ENCODE data around the gene B9D1.

B9D1 gene

GRCh38 chr17:19376811-19377210, 14.3 kb upstream of the B9D1 start:
- DNase-seq (ENCODE audit: low read depth), result no peak

DNA sequence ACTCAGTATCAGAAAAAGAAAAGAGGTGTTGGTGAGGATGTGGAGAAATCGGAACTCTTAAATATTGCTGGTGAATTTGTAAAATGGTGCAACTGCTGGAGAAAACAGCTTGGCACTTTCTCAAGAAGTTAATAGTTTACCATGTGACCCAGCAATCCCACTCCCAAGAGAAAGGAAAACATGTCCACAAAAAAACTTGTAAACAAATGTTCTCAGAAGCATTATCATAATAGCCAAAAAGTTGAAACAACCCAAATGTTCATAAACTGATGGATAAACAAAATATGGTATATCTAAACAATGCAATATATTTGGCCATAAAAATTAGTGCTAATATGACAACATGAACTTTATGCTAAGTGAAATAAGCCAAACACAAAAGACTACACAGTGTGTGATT, 13.2 kb upstream of the B9D1 start:
- DNase-seq (ENCODE audit: low read depth), result no peak

GRCh38 chr17:19374136-19374535, 11.6 kb upstream of the B9D1 start:
- DNase-seq (ENCODE audit: low read depth), result no peak

DNA sequence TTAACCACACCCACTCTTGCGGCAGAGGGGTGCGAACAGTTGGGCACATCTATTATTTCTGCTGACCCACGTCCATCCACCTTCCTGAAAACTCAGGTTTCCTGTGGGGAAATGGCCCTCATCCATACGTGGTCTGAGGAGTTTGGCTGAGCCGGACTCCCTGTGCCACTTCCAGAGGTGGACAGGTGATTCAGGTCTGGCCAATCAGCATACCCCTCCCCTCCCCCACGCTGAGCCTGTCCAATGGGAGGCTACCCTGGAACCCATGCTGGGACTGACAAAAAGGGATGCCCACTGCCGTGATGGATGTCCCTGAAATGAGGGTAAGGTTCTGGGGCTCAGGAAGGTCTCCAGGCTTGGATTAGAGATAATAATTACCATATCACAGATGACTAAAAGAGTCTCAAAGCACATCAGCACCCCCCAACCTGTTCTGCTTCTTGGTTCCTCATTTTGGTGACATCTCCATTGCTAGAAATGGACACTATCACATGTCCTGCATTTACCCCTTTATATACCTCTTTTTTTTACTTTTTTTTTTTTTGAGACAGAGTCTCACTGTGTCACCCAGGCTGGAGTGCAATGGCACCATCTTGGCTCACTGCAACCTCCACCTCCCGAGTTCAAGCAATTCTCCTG, 10.5 kb upstream of the B9D1 start:
- DNase-seq (ENCODE audit: low read depth), result no peak

DNA sequence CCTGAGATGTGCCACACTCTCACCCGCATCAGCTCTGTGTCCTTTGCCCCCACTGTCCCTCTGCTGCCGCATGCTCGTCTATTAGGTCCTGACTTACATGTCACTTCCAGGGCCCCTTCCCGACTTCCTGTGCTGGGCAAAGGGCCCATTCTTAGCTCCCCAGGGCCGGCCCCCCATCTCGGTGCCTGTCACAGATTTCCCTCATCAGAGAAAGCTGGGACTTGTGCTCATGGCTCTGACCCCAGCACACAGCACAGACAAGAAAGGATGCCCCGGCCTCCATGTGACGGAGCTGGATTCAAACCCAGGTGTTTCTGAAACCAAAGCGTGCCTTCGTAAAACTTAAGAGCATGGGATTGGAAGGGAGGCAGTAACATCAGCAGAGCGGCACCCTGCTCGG, 9.9 kb upstream of the B9D1 start:
- no peak for DNase-seq (ENCODE audit: low read depth)

DNA sequence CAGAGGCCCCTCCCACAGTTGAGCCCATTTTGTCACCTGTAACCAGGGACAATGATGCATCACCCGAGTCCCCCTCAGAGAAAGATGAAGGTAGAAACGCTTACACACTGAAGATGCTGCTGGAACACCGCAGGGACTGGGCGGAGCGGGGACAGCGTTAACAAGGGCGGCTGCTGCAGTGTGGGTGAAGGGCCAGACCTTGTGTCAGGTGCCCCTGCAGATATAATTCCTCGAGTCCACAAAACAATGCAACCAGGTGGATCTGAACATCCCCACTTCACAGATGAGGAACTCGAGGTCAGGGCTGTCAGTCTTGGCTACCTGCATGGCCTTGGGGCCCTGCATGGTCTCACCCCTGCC, 9.5 kb upstream of the B9D1 start:
- no peak for DNase-seq (ENCODE audit: low read depth)

DNA sequence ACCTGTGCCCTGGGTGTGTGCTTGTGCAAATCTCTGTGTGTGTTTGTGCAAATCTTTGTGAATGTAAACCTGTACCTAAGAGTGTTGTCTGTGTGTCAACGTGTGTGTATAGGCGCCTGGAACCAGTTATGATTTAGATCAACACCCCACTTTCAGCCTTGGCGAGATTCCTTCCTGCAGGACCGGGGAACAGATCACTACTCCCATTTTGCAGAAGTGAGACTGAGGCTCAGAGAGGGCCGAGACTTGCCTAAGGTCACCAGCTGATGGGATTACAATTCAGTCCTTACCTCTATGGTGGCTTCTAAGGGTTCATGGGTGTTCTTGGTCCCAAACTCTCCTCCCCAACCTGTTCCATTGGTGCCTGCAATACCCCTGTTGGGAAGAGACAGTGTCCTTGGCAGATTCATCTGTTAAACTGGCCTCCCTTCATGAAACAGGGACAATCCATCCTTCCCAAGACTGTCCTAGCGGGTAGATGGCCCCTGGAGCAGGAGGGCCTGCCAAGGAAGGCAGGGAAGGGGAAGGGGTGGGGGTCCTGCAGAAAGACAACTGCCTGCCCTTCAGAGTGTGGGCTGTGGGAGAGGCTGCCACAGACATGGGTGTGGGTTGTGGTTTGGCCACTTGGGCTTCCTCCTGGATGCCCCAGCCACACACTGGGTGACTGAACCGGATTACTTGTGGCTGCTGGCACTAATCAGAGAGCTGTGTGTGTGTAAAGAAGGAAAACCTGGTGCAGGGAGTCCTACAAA, 8.9 kb upstream of the B9D1 start:
- DNase-seq (ENCODE audit: low read depth), result no peak

DNA sequence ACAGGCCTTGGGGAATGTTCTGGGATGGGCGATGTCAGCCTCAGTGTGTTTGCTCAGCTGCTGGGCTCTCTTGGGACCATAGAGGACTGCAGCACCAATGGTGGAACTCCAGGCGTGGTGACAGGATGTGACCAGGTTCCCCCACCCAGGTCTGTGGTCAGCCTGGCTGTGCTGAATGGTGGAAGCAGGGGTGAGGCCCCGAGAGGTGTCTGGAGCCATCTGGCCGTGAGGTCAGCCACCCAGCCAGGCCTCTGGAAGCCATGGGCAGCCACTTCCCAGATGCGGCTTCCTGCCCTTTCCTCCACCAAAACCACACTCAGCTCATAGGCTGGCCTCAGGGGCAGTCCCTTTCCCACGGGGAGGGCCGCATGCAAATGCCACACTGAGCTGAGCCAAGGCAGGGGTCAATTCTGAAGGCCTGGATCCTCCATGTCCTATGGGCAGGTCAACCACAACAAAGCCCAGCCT, 8.0 kb upstream of the B9D1 start:
- no peak for DNase-seq (ENCODE audit: low read depth)

GRCh38 chr17:19369846-19370492, 7.4 kb upstream of the B9D1 start:
- DNase-seq (ENCODE audit: low read depth), result no peak

- no peak for DNase-seq (ENCODE audit: low read depth)
Observed at GRCh38 chr17:19369107-19369778, 6.7 kb upstream of the B9D1 start.

DNA sequence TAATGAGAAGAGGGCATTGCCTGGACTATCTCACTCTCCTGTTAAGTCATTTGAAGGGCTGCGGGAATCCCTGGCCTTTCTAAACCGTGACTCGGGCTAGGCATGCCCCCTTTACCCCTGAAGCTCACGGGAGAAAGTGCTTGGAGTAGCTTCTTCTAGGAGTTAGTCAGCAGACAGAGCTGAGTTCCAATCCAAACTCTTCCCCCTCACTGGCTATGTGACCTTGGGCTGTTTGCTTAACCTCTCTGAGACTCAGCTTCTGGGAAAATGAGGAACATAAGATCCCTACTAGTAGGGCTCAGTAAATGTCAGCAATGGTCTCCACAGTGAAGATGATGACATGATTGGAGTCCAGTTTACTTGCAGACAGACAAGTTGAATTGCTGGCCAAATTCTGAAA, 5.7 kb upstream of the B9D1 start:
- DNase-seq (ENCODE audit: low read depth), result no peak

GRCh38 chr17:19366637-19366972, 4.1 kb upstream of the B9D1 start:
- no peak for DNase-seq (ENCODE audit: low read depth)

DNA sequence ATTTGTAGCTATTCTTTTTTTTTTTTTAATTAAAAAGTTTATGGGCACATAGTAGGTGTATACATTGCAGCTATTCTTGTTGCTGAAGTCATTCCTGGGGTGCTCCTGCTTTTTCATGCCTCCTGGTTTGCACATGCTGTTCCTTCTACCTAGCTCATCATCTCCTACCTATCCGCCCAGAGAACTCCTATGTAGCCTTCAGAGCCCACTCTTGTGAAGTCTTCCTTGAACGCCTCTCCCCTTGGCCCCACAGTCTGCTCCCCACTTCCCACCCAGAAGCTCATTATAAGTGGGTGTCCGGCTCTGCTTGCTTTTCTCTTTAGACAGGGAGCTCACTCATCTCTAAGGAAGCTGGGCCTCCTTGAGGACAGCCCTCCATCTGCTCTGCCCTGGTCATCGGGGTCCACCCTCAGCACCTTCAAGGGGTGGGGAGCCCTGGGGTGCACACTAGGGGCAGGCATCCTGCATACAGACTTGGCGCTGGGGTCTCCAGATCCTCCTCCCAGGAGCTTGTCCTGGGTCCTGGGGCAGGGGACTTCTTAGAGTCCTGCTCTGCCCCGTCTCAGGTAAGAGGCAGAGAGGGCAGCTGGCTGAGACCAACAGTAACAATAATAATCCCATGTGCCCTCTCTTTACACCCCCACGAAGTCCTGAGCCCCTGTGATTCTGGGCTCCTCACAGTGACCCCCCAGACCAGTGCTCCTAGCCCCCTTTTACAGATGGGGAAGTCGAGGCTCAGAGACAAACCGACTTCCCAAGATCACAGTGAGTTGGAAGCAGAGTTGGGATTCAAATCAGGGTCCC, 3.5 kb upstream of the B9D1 start:
- no peak for DNase-seq (ENCODE audit: low read depth)

GRCh38 chr17:19365499-19365817, 2.9 kb upstream of the B9D1 start:
- DNase-seq (ENCODE audit: low read depth), result no peak

DNA sequence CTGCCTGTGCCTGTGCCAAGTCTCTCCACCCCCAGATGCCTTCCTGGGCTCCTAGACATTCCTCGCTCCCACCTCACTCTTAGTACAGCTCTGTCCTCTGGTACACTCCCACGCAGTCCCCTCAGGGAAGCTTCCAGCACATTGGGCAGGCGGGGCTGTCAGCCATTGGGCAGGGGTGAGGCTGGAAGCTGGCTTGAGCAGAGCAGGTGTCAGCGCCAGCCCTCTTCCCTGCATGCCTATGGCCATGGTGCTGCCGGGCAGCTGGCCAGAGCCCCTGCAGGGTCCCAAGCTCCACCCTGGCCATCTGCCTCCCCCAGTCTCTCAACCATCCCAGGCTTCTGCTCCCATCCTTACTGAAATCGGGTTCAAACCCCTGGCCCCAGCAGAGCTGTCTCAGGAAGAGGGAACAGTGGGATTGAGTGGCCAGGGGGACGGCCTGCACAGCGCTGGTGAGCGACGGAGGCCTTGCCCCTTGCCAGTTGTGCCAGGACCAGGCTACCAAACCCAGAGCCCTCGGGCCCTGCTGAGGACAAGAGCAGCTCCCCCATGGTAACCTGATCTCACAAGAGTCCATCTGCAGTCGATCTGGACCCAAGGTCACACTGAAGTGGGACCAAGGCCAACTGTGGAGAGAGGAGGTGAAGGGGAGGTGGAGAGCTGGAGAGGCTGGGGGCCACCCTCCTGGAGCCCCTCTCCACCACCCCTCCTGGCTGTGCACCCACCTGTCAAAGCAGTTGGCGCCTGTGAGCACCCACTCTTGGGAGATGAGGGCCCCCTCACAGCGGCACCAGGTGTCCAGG, 2.4 kb upstream of the B9D1 start:
- DNase-seq (ENCODE audit: low read depth), result no peak

DNA sequence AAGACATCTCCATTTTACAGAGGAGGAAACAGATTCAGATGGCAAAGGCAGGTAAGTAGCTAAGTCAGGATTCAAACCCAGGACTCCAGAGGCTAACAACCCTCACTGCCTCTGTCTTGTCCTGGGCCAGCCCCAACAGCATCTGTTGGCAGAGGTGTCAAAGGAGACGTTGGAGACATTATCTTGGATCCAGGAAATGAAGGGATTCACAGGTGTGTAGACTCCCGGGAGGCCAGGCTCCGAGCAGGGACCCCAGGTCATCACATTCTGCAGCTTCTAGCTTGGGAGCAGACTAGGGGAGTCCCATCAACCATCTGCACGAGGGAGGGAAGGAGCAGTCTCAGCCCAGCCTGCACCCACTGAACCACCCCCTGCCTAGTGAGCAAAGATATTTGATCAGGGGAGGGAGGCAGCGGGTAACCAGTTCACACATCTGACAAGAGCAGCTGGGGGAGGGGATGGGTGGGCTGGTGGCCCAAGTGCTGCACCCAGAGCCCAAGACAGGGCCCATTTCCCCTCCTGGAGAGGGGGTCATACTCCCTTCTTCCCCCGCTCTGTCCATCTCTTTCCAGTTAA, 1.0 kb upstream of the B9D1 start:
- DNase-seq (ENCODE audit: low read depth), result no peak

- DNase-seq (ENCODE audit: low read depth), result no peak
Observed at GRCh38 chr17:19363114-19363438, 553 bp upstream of the B9D1 start.

- no peak for DNase-seq (ENCODE audit: low read depth)
Observed at GRCh38 chr17:19361944-19362276, 613 bp downstream of the B9D1 start.

- no peak for DNase-seq (ENCODE audit: low read depth)
Observed at GRCh38 chr17:19361326-19361725, 1.2 kb downstream of the B9D1 start.

- DNase-seq (ENCODE audit: low read depth), result no peak
Observed at GRCh38 chr17:19360772-19361171, 1.8 kb downstream of the B9D1 start.

- no peak for DNase-seq (ENCODE audit: low read depth)
Observed at GRCh38 chr17:19359856-19360255, 2.7 kb downstream of the B9D1 start.

All from activated gamma-delta T cell treated with anti-CD3 and anti-CD28 coated beads, Interleukin-2, amount 50 U/mL, for 16 hours (primary cell).